Fibroblast of lung (primary cell): ENCODE results near the gene SLC16A5. TPM values are rescaled to one million over a fixed set of nuclear protein-coding genes. Genes with fewer than 3 reads are reported as not detected.

Source experiments
- DNase-seq, 2 donors: peaks; one replicate each; pipeline versions ENCODE4 v3.0.0 to v3.0.0-alpha.2; 2010; ENCODE audit warnings: low read depth in 2 of 2
- H2AFZ ChIP-seq: 2 replicates; pipeline ENCODE4 v1.5.1; 2012; ENCODE audit warnings: low read length, control low read depth, inconsistent platforms
- H3K27ac ChIP-seq: 2 replicates; pipeline ENCODE4 v1.5.1; 2011; ENCODE audit warnings: low read length, control low read depth; ENCODE audit not compliant: insufficient read depth
- H3K27me3 ChIP-seq: 2 replicates; pipeline ENCODE4 v1.5.1; 2011; ENCODE audit warnings: mild to moderate bottlenecking, low read length; ENCODE audit not compliant: control insufficient read depth, insufficient read depth
- H3K36me3 ChIP-seq: 2 replicates; pipeline ENCODE4 v1.5.1; 2011; ENCODE audit warnings: low read length; ENCODE audit not compliant: control insufficient read depth, insufficient read depth
- H3K4me1 ChIP-seq: 2 replicates; pipeline ENCODE4 v1.5.1; 2011; ENCODE audit warnings: low read length; ENCODE audit not compliant: control insufficient read depth, insufficient read depth; ENCODE audit errors: extremely low read depth
- H3K4me2 ChIP-seq: 2 replicates; pipeline ENCODE4 v1.5.1; 2011; ENCODE audit warnings: low read length, control low read depth; ENCODE audit not compliant: insufficient read depth; ENCODE audit errors: extremely low read depth
- H3K4me3 ChIP-seq, 4 experiments: fragments of 200-600 bp in 1 of 4; sonication (generic) in 1 of 4; replicated peaks in 1 of 4; 2 replicates each; pipeline ENCODE4 v1.5.1; 2011 to 2016; ENCODE audit warnings: low read length in 4 of 4, low read depth in 3 of 4, mild to moderate bottlenecking in 3 of 4, control low read depth in 2 of 4, inconsistent platforms in 1 of 4, mixed read lengths in 1 of 4; ENCODE audit not compliant: insufficient read depth in 1 of 4; ENCODE audit errors: control extremely low read depth in 1 of 4
- H3K79me2 ChIP-seq: 2 replicates; pipeline ENCODE4 v1.5.1; 2012; ENCODE audit warnings: mild to moderate bottlenecking, low read length, inconsistent platforms; ENCODE audit not compliant: control insufficient read depth, insufficient read depth
- H3K9ac ChIP-seq: 2 replicates; pipeline ENCODE4 v1.5.1; 2011; ENCODE audit warnings: mild to moderate bottlenecking, low read length, control low read depth; ENCODE audit not compliant: insufficient read depth
- H3K9me3 ChIP-seq: 2 replicates; pipeline ENCODE4 v1.5.1; 2012; ENCODE audit warnings: low read depth, low read length; ENCODE audit not compliant: control insufficient read depth, insufficient read depth
- H4K20me1 ChIP-seq: 2 replicates; pipeline ENCODE4 v1.5.1; 2011; ENCODE audit warnings: low read length; ENCODE audit not compliant: control insufficient read depth, insufficient read depth; ENCODE audit errors: extremely low read depth
- EZH2 ChIP-seq: IDR thresholded peaks from 2 replicates; pipeline ENCODE4 v1.5.1; 2012; ENCODE audit warnings: low read length, control low read depth, mild to moderate bottlenecking; ENCODE audit errors: missing control alignments
- polyA plus RNA-seq, 2 donors: library from polyadenylated mRNA; depleted of rRNA in 1 of 2; stranded (reverse) in 1 of 2; unstranded in 1 of 2; fragments of >200 nt; gene quantifications; 2 replicates each; pipeline ENCODE4 v1.2.1, GENCODE V29; 2011 to 2012; ENCODE audit warnings: missing spikeins in 1 of 2
- total RNA-seq: library from RNA; depleted of rRNA; stranded (reverse); fragments of >200 nt; gene quantifications from 2 replicates; pipeline ENCODE4 v1.2.1, GENCODE V29; 2014
- TF ChIP-seq, protein P1 (sequence below), 2 donors: IDR thresholded peaks in 1 of 2; conservative IDR thresholded peaks in 1 of 2; 1 replicate in 1 of 2; 2 replicates in 1 of 2; pipeline ENCODE4 v1.5.1; 2011 to 2012; ENCODE audit warnings: low read length in 2 of 2, control low read depth in 1 of 2, inconsistent platforms in 1 of 2, low read depth in 1 of 2, mild to moderate bottlenecking in 1 of 2

SLC16A5 gene
- total and polyA plus RNA-seq, 2 donors (not counting 1 experiment from before 2014, with no cell fraction given): 1.5 to 8.4 TPM

- Histone ChIP-seq H3K9ac (no peak overlapping the region), H3K9me3 (no peaks in the 10 kb centered on the region), H3K4me3 (peak overlapping the region; percentile 26 to 60 (median 32)), H3K36me3 (no peaks in the 10 kb centered on the region), H3K27me3 (no peaks in the 10 kb centered on the region), H3K79me2 (no peaks in the 10 kb centered on the region), H3K27ac (no peak overlapping the region), H2AFZ (peak overlapping the region; percentile 48), H4K20me1 (no peaks in the 10 kb centered on the region), H3K4me2 (peak overlapping the region; percentile 80), H3K4me1 (peaks cover 21% of the 10 kb centered on the region)
- TF ChIP-seq, protein P1, sequence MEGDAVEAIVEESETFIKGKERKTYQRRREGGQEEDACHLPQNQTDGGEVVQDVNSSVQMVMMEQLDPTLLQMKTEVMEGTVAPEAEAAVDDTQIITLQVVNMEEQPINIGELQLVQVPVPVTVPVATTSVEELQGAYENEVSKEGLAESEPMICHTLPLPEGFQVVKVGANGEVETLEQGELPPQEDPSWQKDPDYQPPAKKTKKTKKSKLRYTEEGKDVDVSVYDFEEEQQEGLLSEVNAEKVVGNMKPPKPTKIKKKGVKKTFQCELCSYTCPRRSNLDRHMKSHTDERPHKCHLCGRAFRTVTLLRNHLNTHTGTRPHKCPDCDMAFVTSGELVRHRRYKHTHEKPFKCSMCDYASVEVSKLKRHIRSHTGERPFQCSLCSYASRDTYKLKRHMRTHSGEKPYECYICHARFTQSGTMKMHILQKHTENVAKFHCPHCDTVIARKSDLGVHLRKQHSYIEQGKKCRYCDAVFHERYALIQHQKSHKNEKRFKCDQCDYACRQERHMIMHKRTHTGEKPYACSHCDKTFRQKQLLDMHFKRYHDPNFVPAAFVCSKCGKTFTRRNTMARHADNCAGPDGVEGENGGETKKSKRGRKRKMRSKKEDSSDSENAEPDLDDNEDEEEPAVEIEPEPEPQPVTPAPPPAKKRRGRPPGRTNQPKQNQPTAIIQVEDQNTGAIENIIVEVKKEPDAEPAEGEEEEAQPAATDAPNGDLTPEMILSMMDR (conservative IDR thresholded peaks at IDR 0.05 in 1 of 2, IDR thresholded peaks at IDR 0.05 in 1 of 2; ENCODE audit: low read depth in 1 of 2, low read length in 2 of 2): no peak
- no peak for TF ChIP-seq EZH2
- peak in 1 of 2 donors; percentile 36 for DNase-seq
Observed at GRCh38 chr17:75088465-75089417, 987 bp downstream of the SLC16A5 start.

DNA sequence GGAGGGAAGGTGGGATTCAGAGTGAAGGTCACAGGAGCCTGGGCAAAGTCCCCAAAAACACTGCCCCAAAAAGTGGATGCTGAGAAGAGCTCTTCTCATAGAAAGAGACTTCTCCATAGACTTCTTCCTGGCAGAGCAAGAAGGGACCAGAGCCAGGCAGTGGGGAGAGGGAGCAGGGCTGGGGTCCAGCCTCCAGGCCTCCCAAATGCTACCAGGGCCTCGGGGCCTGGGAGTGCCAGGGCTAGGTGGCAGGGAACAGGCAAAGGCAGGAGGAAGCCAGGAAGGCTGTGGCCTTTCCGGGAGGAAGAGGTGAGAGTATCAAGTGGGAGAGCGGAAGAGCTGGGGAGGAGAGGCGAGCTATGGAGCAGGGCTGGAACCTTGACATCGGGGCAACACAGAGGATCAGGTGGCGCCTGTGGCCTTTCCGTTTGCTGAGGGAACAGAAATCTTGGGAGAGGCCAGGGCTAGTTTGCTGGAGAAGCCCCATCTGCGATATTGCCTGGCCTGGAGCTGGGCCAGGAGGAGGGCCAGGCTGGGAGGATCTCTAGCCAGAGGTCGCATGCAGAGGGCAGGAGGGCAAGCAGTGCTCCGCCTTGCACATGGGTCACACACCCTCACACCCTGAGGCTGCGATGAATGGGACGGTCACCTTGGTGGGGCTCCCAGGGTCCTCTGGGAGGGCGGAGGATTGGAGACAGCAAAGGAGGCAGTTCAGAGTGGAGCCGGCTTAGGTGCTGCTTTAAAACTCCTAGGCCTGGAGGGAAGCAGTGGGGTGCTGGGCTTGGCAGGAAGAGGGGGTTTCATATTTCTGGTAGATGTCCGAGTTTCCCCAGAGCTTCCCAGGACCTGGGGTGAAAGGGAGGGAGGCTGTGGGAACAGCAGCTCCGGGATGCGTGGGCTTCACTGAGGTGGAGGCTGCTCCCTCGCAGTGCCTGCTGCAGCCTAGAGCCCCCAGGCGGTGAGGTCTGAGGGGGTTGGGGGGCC lies 3.4 kb downstream of the SLC16A5 start:
- Histone ChIP-seq H3K36me3 (no peaks in the 10 kb centered on the region), H4K20me1 (no peaks in the 10 kb centered on the region), H3K4me2 (no peak overlapping the region), H3K27me3 (no peaks in the 10 kb centered on the region), H3K4me3 (no peak overlapping the region), H3K27ac (no peak overlapping the region), H2AFZ (no peak overlapping the region), H3K9me3 (no peaks in the 10 kb centered on the region), H3K79me2 (no peaks in the 10 kb centered on the region), H3K9ac (no peak overlapping the region), H3K4me1 (peaks cover 20% of the 10 kb centered on the region)
- no peak for DNase-seq
- no peak for TF ChIP-seq EZH2
- TF ChIP-seq, protein P1 (conservative IDR thresholded peaks at IDR 0.05 in 1 of 2, IDR thresholded peaks at IDR 0.05 in 1 of 2; ENCODE audit: low read depth in 1 of 2, low read length in 2 of 2): no peak
